Ramos (cell line): ENCODE measurements around the gene EAPP.
"Not testable (repeated sequence)": the region's sequence is repeated elsewhere in the genome, so short reads cannot be mapped to it uniquely, and the experiment has no call there.

Source experiments
- in situ Hi-C: fragments of 300-500 bp; cut with MboI; formaldehyde crosslinking; loops from one replicate; pipeline ENCODE4 v1.14.3; 2022; ENCODE audit warnings: low sequenced_read_pairs; ENCODE audit not compliant: unreplicated experiment

Gene EAPP

GRCh38 chr14:34489324-34489723 is 50.2 kb downstream of the EAPP start:
- in situ Hi-C loops = no loop called here

DNA sequence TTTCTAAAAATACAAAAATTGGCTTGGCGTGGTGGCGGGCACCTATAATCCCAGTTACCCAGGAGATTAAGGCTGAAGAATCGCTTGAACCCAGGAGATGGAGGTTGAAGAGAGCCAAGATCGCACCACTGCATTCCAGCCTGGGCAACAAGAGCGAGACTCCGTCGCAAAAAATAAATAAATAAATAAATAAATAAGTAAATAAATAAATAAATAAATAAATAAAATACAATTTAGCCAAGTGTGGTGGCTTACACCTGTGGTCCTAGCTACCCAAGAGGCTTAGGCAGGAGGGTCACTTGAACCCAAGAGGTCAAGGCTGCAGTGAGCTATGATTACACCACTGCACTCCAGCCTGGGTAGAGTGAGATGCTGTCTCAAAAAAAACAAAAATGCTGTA is 51.0 kb downstream of the EAPP start:
- in situ Hi-C loops = no loop called here

DNA sequence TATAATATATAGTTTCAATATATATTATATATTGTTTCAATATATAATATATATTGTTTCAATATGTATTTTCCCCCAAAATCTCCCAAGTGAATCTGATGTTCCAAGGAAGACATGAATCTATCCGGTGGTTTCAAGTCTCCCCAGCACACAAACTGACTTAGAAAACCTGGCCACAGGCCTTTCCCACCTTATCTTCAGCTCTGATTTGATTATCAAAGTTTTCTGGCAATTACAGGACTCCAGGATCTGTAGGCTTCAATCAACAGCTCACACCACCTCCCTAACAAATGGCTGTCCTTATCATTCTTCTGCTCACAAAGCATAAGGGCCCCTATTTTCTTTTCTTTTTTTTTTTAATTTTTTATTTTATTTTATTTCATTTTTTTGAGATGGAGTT is 54.8 kb downstream of the EAPP start:
- in situ Hi-C loops = no loop called here

GRCh38 chr14:34482463-34482862 is 57.0 kb downstream of the EAPP start:
- in situ Hi-C loops = no loop called here

DNA sequence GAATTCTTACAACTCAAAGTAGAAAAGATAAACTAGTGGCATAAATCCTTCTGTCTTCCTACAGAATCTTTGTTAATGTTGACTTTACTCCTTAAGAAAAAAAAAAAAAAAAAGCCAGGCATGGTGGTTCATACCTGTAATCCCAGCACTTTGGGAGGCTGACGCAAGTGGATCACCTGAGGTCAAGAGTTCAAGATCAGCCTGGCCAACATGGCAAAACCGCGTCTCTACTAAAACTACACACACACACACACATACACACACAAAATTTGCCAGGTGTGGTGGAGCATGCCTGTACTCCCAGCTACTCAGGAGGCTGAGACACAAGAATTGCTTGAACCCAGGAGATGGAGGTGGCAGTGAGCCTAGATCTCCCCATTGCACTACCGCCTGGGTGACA is 59.8 kb downstream of the EAPP start:
- in situ Hi-C loops = no loop called here

- in situ Hi-C loops = no loop called here
Observed at GRCh38 chr14:34478261-34478660, 61.2 kb downstream of the EAPP start.

DNA sequence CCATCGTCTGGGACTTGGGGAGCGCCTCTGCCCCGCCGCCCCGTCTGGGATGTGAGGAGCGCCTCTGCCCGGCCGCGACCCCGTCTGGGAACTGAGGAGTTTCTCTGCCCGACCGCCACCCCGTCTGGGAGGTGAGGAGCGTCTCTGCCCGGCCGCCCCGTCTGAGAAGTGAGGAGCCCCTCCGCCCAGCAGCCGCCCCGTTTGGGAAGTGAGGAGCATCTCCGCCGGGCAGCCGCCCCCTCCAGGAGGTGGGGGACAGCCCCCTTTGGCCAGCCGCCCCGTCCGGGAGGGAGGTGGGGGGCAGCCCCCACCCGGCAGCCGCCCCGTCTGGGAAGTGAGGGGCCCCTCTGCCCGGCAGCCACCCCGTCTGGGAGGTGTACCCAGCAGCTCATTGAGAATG is 63.5 kb downstream of the EAPP start:
- in situ Hi-C loops = not testable (repeated sequence)

GRCh38 chr14:34475163-34475562 is 64.3 kb downstream of the EAPP start:
- in situ Hi-C loops = no loop called here

DNA sequence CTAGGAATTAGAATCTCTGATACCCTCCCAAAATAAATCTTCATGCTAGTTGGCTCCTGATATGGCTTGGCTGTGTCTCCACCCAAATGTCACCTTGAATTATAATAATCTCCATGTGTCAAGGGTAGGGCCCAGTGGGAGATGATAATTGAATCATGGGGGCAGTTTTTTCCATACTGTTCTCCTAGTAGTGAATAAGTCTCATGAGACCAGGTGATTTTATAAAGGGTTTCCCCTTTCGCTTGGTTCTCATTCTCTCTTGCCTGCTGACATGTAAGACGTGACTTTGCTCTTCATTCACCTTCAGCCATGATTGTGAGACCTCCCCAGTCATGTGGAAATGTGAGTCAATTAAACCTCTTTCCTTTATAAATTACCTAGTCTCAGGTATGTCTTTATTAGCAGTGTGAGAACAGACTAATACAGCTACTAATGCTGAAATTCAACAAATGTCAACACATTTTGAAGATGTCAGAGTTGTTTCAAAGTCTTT is 65.3 kb downstream of the EAPP start:
- in situ Hi-C loops = no loop called here

- in situ Hi-C loops = no loop called here
Observed at GRCh38 chr14:34472706-34473279, 66.7 kb downstream of the EAPP start.

DNA sequence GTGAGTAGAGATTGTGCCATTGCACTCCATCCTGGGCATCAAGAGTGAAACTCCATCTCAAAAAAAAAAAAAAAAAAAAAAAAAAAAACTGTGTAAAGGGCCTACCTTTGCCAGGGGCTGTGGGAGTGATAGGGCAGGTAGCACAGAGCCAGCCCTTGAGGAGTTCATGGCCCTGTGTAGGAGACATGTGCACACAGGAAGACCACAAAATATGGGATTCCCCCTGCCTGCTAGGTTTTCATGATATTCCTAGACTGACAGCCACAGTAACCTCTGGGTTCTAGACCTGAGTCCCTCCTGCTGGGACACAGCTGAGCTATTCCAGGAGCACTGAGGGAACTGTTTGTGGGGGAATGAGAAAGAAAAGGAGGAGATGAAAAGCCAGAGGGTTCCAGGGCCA is 69.2 kb downstream of the EAPP start:
- in situ Hi-C loops = no loop called here

DNA sequence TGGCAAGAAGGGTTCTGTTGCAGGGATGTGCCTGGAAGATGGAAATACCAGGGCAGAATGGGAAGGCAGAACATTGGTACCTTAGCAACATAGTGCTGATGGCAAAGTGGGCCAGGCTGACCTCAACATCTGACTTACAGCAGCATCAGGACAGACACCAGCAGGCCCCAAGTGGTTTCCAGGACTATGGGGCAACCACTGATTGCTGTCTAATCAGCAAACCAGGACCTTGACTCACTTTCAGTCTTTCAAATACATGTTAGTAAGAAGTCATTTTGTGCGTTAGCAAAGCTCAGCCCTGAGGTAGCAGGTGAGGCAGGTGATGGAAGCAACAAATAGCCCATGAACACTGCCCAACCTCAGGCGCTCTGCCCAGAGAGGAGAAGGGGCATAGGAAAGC is 72.8 kb downstream of the EAPP start:
- in situ Hi-C loops = no loop called here
